ENCODE data around the gene CISH. TPM values are rescaled to one million over a fixed set of nuclear protein-coding genes. Genes with fewer than 3 reads are reported as not detected.

The CISH gene
- total RNA-seq, 2 donors from 2014 or later: 28.3 to 63.4 TPM

DNA sequence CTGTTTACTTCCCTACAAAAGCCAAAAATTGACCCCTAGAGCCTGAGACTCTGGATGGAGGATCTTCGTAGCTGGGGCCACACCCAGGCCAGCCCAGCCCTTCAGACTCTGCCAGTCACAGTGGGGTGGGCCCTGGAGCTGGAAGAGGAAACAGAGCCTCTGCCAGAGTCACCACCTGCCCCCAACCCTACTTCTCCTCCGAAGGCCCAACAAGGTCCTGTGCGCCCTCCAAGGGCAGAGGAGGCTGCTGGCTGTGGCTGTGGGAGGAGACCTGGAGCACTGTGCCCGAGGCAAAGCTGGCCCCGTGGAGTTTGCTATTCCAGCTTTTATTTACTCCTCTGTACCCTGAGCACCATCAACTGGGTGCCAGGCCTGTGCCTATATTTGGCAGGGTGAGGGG lies 19.0 kb downstream of the CISH start:
- Mint-ChIP-seq H3K27me3 (no peaks in the 10 kb centered on the region), H3K4me3 (peak overlapping the region; percentile 43), H3K27ac (peak overlapping the region; percentile 91), H3K4me1 (peaks cover 45% of the 10 kb centered on the region), H3K36me3 (ENCODE audit: low read depth) (no peaks in the 10 kb centered on the region)
- H3K9me3 ChIP-seq (ENCODE audit: control insufficient read depth, low read length, poor library complexity, severe bottlenecking): no peaks in the 10 kb centered on the region
- DNase-seq (no peak), ATAC-seq (no peak)

DNA sequence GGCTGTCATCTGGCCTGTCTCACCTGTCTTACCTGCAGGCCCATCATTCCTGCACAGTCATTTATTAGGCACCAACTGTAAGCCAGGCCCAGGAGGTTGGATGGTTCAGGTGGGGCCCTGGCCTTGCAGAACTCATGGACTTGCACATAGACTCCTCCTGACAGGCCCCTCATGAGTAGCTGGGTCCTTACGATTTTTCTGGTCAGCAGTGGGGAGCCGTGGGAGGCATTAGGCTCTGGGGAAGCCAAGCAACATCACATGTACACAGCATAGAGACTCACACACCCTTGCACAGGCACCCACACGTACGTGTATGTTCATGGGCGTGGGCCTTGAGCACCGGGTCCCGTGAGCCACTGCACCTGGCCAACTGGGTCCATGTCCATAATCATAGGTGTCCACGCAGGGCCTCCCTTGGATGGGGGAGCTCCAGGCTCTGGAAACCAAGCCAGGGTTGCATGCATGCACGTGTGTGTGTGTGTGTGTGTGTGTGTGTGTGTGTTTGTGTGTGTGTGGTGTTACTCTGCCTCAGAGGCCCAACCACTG lies 20.3 kb downstream of the CISH start:
- ATAC-seq (peak; percentile 32), DNase-seq (no peak)
- Mint-ChIP-seq H3K4me1 (peaks cover 51% of the 10 kb centered on the region), H3K27ac (peak overlapping the region; percentile 91), H3K36me3 (ENCODE audit: low read depth) (no peaks in the 10 kb centered on the region), H3K4me3 (peak overlapping the region; percentile 71), H3K27me3 (no peaks in the 10 kb centered on the region)
- no peaks in the 10 kb centered on the region for H3K9me3 ChIP-seq (ENCODE audit: control insufficient read depth, low read length, poor library complexity, severe bottlenecking)

DNA sequence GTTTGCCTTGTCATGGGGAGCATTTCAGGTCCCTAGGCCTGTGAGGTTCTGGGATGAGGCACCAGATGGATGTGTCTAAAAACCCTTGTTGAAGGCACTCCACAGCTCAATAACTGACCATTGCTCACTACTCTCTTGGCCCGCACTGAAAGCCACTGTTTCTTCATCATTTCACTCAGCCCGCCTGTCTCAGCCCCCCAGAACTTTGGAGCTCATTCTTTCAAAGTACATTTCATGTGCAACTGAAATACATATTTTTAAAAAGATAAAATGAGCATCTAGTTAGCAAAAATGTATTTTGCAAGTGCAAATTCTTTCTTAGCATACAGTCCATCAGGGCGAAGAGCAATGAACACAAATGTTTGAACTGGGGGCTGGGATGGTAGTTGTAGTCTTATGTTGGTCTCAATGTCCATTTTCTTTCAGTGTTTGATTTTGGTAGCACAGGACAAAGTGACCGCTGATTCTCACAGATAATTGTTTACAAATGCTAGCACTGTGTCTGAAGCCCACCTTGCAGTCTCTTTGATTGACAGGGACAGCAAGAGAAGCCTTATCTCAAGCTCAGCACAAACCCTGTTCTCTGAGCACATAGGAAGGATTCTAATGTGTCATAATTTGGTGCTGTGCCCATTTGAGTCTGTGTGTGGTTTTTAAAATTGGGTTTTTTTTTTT lies 22.7 kb downstream of the CISH start:
- peak overlapping the region; percentile 90 for H3K27ac Mint-ChIP-seq
- peaks cover 50% of the 10 kb centered on the region for H3K4me1 Mint-ChIP-seq
- no peaks in the 10 kb centered on the region for H3K27me3 Mint-ChIP-seq
- H3K36me3 Mint-ChIP-seq (ENCODE audit: low read depth): peaks cover 2% of the 10 kb centered on the region
- H3K4me3 Mint-ChIP-seq: peak overlapping the region; percentile 57
- DNase-seq (no peak), ATAC-seq (no peak)
- no peaks in the 10 kb centered on the region for H3K9me3 ChIP-seq (ENCODE audit: control insufficient read depth, low read length, poor library complexity, severe bottlenecking)

DNA sequence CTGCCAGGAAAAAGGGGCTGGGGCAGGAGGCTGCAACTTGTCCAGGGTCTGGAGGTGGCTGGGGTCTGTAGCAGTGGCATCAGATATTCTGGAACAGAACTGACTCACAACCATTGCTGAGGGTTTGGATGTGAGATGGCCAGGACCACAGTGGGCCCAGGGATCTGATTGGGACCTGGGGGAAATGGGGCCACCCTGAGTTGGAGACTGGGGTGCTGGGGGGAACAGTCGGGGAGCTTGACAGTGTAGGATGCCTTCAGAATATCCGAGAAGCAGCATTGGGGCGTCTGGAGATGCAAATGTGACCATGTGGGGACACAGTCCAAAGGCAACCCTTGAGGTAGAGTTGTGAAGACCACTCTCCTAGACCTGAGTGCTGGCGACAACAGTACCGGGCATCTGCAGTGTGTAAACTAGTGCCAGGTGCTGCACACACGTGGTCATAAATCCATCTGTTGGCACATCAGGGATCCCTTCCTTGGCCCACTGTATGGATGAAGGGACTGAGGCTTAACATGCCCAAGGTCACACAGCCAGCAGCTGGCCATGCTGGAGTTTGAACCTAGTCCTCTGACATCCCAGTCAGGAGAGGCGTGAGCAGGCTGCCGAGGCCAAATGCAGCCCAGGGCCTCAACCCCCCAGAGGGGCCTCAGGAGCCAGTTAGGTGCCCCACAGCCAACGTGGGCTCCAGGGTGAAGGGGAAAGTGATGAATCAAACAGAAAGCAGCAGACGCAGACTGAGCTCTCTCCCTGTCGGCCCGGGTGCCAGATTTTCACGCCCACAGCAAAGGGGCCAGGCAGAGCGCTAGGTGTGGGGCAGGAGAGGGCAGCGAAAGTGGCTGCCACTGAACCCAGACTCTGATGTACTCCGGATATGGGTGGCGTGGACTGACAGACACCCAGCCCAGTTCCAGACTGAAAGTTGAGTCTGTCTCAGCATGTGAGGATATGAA lies 23.5 kb downstream of the CISH start:
- Mint-ChIP-seq H3K4me3 (peak overlapping the region; percentile 57), H3K4me1 (peaks cover 53% of the 10 kb centered on the region), H3K27ac (peak overlapping the region; percentile 90), H3K27me3 (no peaks in the 10 kb centered on the region), H3K36me3 (ENCODE audit: low read depth) (peaks cover 6% of the 10 kb centered on the region)
- no peaks in the 10 kb centered on the region for H3K9me3 ChIP-seq (ENCODE audit: control insufficient read depth, low read length, poor library complexity, severe bottlenecking)
- ATAC-seq (peak; percentile 38), DNase-seq (no peak)

DNA sequence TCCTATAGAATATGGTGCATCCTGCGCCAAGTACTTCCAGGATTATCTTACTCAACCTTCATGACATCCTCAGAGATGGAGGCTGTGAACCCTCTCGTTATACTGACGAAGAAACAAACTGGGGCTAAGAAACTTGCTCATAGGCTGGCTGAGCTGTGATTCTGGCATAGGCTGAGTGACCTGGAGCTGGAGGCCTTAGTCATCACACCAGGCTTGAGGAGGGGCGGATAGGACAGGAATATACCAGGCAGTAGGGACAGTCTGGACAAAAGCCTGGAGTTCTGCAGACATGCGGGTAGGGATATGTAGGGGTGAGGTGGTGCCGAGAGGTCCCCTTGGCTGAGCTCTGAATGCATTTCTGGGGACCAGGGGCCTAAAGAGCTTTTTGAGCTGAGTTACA lies 24.2 kb downstream of the CISH start:
- DNase-seq (no peak), ATAC-seq (no peak)
- no peaks in the 10 kb centered on the region for H3K9me3 ChIP-seq (ENCODE audit: control insufficient read depth, low read length, poor library complexity, severe bottlenecking)
- Mint-ChIP-seq H3K4me3 (peak overlapping the region; percentile 53), H3K4me1 (peaks cover 49% of the 10 kb centered on the region), H3K27me3 (no peaks in the 10 kb centered on the region), H3K36me3 (ENCODE audit: low read depth) (peaks cover 6% of the 10 kb centered on the region), H3K27ac (peak overlapping the region; percentile 90)

DNA sequence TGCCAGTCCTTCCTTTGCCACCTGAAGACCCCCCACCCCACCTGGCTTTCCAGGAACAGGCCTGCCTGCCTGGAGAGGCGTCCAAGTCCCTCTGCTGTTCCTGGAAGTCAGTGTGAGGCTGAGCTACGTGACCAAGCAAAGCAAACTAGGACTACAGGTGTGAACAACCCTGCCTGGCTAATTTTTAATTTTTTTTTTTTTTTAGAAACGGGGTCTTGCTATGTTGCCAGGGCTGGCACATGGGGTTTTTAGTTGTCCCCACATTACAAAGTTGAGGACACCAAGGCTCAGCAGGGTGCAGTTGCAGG lies 24.9 kb downstream of the CISH start:
- H3K36me3 Mint-ChIP-seq (ENCODE audit: low read depth): peaks cover 6% of the 10 kb centered on the region
- no peaks in the 10 kb centered on the region for H3K9me3 ChIP-seq (ENCODE audit: control insufficient read depth, low read length, poor library complexity, severe bottlenecking)
- DNase-seq (no peak), ATAC-seq (no peak)
- H3K27me3 Mint-ChIP-seq: no peaks in the 10 kb centered on the region
- no peak overlapping the region for H3K4me3 Mint-ChIP-seq
- peaks cover 49% of the 10 kb centered on the region for H3K4me1 Mint-ChIP-seq
- peak overlapping the region; percentile 90 for H3K27ac Mint-ChIP-seq

DNA sequence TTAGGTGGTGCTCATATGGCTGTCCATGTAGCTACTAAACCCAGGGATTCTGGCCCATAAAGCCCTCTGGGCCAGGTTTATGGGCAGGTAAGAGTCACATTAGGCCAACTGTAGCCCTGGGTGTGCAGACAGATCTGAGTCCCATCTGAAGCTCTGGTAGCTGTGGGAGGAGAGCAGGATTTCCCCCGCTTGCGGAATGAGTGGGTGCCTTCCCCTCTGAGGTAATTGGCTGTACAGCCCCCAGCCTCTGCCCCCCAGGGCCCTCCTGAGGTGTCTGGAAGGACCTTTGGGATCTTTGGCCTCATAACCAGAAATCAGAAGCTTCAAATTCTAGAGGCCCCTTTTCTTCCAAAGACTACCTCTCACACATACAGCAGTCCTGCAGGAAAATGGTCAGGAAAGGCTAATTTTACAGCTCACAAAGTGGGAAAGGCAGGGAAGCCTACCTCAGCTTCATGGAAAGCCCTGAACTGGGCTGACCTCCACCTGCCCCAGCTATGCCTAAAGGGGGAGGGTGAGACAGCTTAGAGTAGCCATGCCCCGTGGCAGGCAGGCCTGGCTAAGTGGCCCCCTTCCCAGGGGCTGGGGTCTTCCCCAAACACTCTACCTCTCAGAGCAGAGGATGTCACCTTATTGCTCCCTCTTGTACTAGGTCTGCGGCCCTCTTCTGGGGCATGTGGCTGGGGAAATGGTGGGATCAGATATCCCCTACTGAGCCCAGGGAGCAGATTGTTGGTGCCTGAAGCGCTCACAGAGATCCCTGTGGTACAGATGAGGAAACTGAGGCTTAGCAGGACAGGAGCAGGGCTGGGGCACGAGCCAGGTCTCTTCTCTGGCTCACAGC lies 25.4 kb downstream of the CISH start:
- DNase-seq: no peak
- Mint-ChIP-seq H3K4me3 (no peak overlapping the region), H3K27ac (peak overlapping the region; percentile 90), H3K36me3 (ENCODE audit: low read depth) (peaks cover 6% of the 10 kb centered on the region), H3K4me1 (peaks cover 52% of the 10 kb centered on the region), H3K27me3 (no peaks in the 10 kb centered on the region)
- no peaks in the 10 kb centered on the region for H3K9me3 ChIP-seq (ENCODE audit: control insufficient read depth, low read length, poor library complexity, severe bottlenecking)
- ATAC-seq: no peak

DNA sequence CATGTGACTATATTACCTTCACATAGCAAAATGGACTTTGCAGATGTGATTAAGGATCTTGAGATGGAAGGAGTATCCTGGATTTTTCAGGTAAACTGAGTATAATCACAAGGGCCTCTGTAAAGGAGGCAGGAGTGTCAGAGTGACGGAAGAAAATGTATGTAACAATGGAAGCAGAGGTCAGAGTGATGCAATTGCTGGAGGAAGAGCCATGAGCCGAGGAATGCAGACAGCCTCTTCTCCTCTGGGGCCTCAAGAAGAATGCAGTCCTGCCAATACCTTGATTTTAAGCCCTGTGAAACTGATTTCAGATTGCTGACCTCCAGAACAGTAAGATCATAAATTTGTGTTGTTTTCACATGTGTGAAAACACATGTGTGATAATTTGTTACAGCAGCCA lies 27.2 kb downstream of the CISH start:
- H3K4me1 Mint-ChIP-seq: peaks cover 48% of the 10 kb centered on the region
- no peak overlapping the region for H3K4me3 Mint-ChIP-seq
- peaks cover 6% of the 10 kb centered on the region for H3K36me3 Mint-ChIP-seq (ENCODE audit: low read depth)
- DNase-seq: no peak
- H3K27me3 Mint-ChIP-seq: no peaks in the 10 kb centered on the region
- no peaks in the 10 kb centered on the region for H3K9me3 ChIP-seq (ENCODE audit: control insufficient read depth, low read length, poor library complexity, severe bottlenecking)
- no peak for ATAC-seq
- peak overlapping the region; percentile 83 for H3K27ac Mint-ChIP-seq

DNA sequence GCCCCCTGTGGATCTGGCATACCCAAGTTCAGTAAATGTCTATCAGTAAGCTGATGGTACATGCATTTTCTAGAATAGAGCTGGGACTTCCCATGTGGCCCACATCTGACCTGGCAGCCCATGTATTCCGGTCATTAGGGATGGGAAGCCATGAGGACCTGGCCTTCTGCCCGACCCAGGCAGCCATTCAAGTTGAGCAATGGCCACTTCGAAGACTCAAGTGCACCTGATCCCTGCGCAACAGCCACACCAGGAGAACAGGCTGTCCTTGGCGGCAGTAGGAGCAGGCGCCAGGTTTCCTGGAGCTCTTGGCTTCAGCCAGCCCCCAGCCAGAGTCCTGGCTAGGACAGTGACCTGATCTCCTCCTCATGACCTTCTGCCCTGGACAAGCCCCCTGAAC lies 27.7 kb downstream of the CISH start:
- no peaks in the 10 kb centered on the region for H3K9me3 ChIP-seq (ENCODE audit: control insufficient read depth, low read length, poor library complexity, severe bottlenecking)
- ATAC-seq (no peak), DNase-seq (no peak)
- H3K27me3 Mint-ChIP-seq: no peaks in the 10 kb centered on the region
- peak overlapping the region; percentile 83 for H3K27ac Mint-ChIP-seq
- H3K36me3 Mint-ChIP-seq (ENCODE audit: low read depth): peaks cover 8% of the 10 kb centered on the region
- no peak overlapping the region for H3K4me3 Mint-ChIP-seq
- H3K4me1 Mint-ChIP-seq: peaks cover 50% of the 10 kb centered on the region

DNA sequence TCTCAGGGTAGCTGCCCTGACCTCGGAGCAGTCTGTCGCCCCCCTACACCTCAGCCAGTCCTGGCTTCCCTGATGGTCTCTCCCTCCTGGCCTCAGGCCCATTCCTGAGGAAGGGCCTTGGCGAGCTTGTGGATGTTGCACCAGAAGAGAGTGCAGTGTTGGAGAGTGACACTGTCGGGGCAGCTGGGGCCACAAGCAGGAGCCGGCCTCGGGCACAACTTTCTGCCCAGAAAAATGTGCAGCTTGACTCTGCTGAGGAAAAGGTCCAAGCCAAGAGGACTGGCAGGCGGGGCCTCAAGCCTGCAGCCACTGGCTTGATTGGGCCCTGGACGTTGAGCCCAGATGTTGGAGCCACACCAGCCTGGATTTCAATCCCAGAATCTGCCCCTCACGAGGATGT lies 29.5 kb downstream of the CISH start:
- H3K27ac Mint-ChIP-seq: peak overlapping the region; percentile 83
- H3K27me3 Mint-ChIP-seq: no peaks in the 10 kb centered on the region
- ATAC-seq (no peak), DNase-seq (no peak)
- H3K4me1 Mint-ChIP-seq: peaks cover 33% of the 10 kb centered on the region
- H3K9me3 ChIP-seq (ENCODE audit: control insufficient read depth, low read length, poor library complexity, severe bottlenecking): no peaks in the 10 kb centered on the region
- no peak overlapping the region for H3K4me3 Mint-ChIP-seq
- H3K36me3 Mint-ChIP-seq (ENCODE audit: low read depth): peaks cover 8% of the 10 kb centered on the region

DNA sequence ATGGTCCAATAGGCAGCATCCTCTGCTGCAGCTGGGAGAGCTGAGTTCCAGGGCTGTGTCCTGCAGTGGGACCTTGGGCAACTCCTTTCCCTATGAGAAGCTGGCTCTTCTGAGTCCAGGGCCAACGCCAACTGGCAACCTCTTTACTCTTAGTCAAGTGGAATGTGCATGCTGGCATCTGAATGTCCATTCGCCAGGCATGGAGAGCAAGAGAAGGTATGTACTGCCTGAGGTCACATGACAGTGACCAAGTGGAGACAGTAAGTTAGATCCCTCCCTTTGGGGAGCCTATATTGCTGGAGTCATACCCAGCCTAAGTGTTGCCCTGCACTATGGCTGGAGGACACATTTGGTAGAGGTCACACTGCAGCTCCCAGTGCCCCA lies 30.1 kb downstream of the CISH start:
- ATAC-seq (no peak), DNase-seq (no peak)
- Mint-ChIP-seq H3K36me3 (ENCODE audit: low read depth) (peaks cover 8% of the 10 kb centered on the region), H3K27ac (peak overlapping the region; percentile 83), H3K4me3 (no peak overlapping the region), H3K4me1 (peaks cover 32% of the 10 kb centered on the region), H3K27me3 (no peaks in the 10 kb centered on the region)
- H3K9me3 ChIP-seq (ENCODE audit: control insufficient read depth, low read length, poor library complexity, severe bottlenecking): no peaks in the 10 kb centered on the region

DNA sequence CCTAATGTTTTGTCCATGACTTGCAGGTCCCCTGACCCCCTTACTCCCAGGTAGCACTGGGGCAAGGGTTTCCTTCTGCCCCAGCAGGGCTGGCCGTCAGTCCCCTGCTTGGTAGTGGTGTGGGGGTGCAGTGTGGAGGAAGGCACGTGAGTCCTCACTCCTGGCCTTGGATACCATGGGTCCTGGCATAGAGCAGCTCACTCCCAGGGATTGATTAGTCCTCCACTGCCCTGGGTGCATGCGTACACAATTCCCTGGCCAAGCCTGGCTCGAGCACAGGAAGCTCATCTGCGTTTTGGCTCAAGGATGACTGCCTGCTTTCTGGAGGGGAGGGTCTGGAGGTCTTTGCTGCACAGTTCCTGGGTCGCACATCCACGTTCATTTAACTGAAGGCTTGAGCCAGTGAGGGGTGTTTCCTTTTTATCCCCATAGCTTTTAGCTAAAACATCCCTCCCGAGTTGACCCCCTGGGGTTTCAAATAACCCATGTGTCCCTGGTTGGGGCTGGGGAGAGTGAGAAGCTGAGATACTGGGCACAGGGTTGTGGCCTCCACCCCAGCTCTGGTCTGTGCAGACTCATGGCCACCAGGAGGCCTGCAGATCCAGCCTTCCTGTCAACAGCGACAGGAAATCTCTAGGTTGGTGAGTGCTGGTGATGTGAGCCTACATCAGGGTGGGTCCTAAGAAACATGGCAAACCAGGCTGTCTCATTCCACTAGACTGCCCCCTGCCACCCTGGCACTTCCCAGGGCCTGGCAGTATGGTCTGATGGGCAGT lies 30.7 kb downstream of the CISH start:
- DNase-seq (no peak), ATAC-seq (peak; percentile 53)
- Mint-ChIP-seq H3K27ac (no peak overlapping the region), H3K27me3 (no peaks in the 10 kb centered on the region), H3K4me1 (peaks cover 37% of the 10 kb centered on the region), H3K4me3 (no peak overlapping the region), H3K36me3 (ENCODE audit: low read depth) (peaks cover 8% of the 10 kb centered on the region)
- no peaks in the 10 kb centered on the region for H3K9me3 ChIP-seq (ENCODE audit: control insufficient read depth, low read length, poor library complexity, severe bottlenecking)
